GM12878 (cell line): ENCODE data around the gene P3H2. TPM values are rescaled to one million over a fixed set of nuclear protein-coding genes. Genes with fewer than 3 reads are reported as not detected.

Experiments
- ATAC-seq: fragments of 200-7000 bp; cut with Tn5 transposase; 3 replicates; pipeline ENCODE4 v1.9.1; 2020; ENCODE audit warnings: mild to moderate bottlenecking, moderate library complexity
- BruUV-seq: library from RNA; stranded (reverse); fragments of 400-500 nt; replicated peaks from 2 replicates; lab custom pipeline; 2021; lab: Mats Ljungman, UMichigan
- CTCF ChIA-PET: fragments of 300-600 bp; sonication (Branson Sonifier 250); formaldehyde crosslinking; extraction: SDS; loops from one replicate; lab custom pipeline; 2021; ENCODE audit warnings: inconsistent platforms; lab: Yijun Ruan, JAX
- POLR2A ChIA-PET: fragments of 350-600 bp; formaldehyde crosslinking; extraction: SDS; loops from one replicate; lab custom pipeline; 2021; ENCODE audit warnings: inconsistent platforms; lab: Charles Lee
- RAD21 ChIA-PET: fragments of 300-600 bp; sonication (Branson Sonifier 250); formaldehyde crosslinking; loops from one replicate; lab custom pipeline; 2023; ENCODE audit warnings: antibody characterized with exemption; ENCODE audit not compliant: unreplicated experiment; lab: Charles Lee
- SMC1A ChIA-PET: fragments of 300-600 bp; sonication (Branson Sonifier 250); formaldehyde crosslinking; loops from one replicate; lab custom pipeline; 2023; ENCODE audit not compliant: unreplicated experiment, uncharacterized antibody; lab: Charles Lee
- DNase-seq: peaks from one replicate; pipeline ENCODE4 v3.0.0-alpha.2; 2011; ENCODE audit warnings: low read depth, low spot score
- FAIRE-seq: peaks from 3 replicates; lab custom pipeline; 2011; peaks lifted over from hg19 to GRCh38; lab: Jason Lieb, UNC
- H2AFZ ChIP-seq: 2 replicates; pipeline ENCODE4 v1.6.0; 2011; ENCODE audit warnings: low read depth, low read length, control low read depth; ENCODE audit not compliant: control insufficient read depth
- H3K27ac ChIP-seq: 2 replicates; pipeline ENCODE4 v1.5.1; 2011; ENCODE audit warnings: control low read depth; ENCODE audit not compliant: control insufficient read depth, insufficient read depth
- H3K27me3 ChIP-seq, 2 experiments: replicated peaks in 1 of 2; 2 replicates each; pipeline versions ENCODE4 v1.6.0 to v1.6.1; 2011; ENCODE audit warnings: low read length in 1 of 2; ENCODE audit not compliant: control insufficient read depth in 2 of 2, insufficient read depth in 2 of 2
- H3K36me3 ChIP-seq, 2 experiments: 2 replicates each; pipeline ENCODE4 v1.5.1; 2011; ENCODE audit warnings: low read length in 1 of 2; ENCODE audit not compliant: control insufficient read depth in 2 of 2, insufficient read depth in 2 of 2
- H3K4me1 ChIP-seq: 2 replicates; pipeline ENCODE4 v1.6.1; 2011; ENCODE audit warnings: mild to moderate bottlenecking, low read length, moderate library complexity, mixed read lengths; ENCODE audit not compliant: control insufficient read depth, insufficient read depth
- H3K4me2 ChIP-seq: 2 replicates; pipeline ENCODE4 v1.6.0; 2011; ENCODE audit warnings: control low read depth; ENCODE audit not compliant: control insufficient read depth, insufficient read depth
- H3K4me3 ChIP-seq: fragments of 200-600 bp; sonication (generic); 2 replicates; pipeline ENCODE4 v1.5.1; 2016
- H3K79me2 ChIP-seq: 2 replicates; pipeline ENCODE4 v1.6.0; 2011; ENCODE audit warnings: low read length; ENCODE audit not compliant: control insufficient read depth, insufficient read depth
- H3K9ac ChIP-seq: 2 replicates; pipeline ENCODE4 v1.8.0; 2011; ENCODE audit warnings: low read length, control low read depth, mixed read lengths; ENCODE audit not compliant: control insufficient read depth, insufficient read depth
- H3K9me3 ChIP-seq: replicated peaks from 3 replicates; pipeline ENCODE4 v1.5.1; 2011; ENCODE audit warnings: mild to moderate bottlenecking, low read length; ENCODE audit not compliant: control insufficient read depth, insufficient read depth
- H4K20me1 ChIP-seq: 2 replicates; pipeline ENCODE4 v1.6.0; 2011; ENCODE audit not compliant: control insufficient read depth, insufficient read depth
- MEF2B ChIP-seq: fragments of 450-650 bp; IDR thresholded peaks from 2 replicates; pipeline ENCODE4 v1.6.1; 2018; ENCODE audit warnings: mild to moderate bottlenecking, moderate library complexity; ENCODE audit not compliant: partially characterized antibody, poor library complexity, severe bottlenecking
- in situ Hi-C: fragments of 300-500 bp; cut with MboI; formaldehyde crosslinking; loops from 9 replicates; pipeline ENCODE4 v1.14.3; 2018; ENCODE audit warnings: mixed read lengths
- intact Hi-C: fragments of 100-400 bp; cut with micrococcal nuclease; formaldehyde crosslinking; loops from one replicate; pipeline ENCODE4 v1.14.2; 2022; ENCODE audit not compliant: unreplicated experiment
- polyA plus RNA-seq, 11 experiments: library from polyadenylated mRNA; depleted of rRNA in 4 of 11; unstranded in 6 of 11; stranded (reverse) in 5 of 11; fragments of >200 nt; fragmentation: Nextera tagmentation in 4 of 11; fragmentation: Illumina TruSeq in 1 of 11; extraction: Ambion mirVana in 4 of 11; extraction: Trizol in 1 of 11; gene quantifications; 1 replicate in 1 of 11; 2 replicates in 10 of 11; pipeline versions ENCODE4 v1.2.1 to v1.2.3, GENCODE V29; 2011 to 2016; ENCODE audit warnings: inconsistent platforms in 2 of 11, missing spikeins in 2 of 11, low read depth in 1 of 11
- total RNA-seq, 4 experiments: library from RNA; depleted of rRNA in 3 of 4; stranded (reverse); fragments of >200 nt in 3 of 4; fragmentation: Illumina TruSeq in 1 of 4; extraction: Trizol in 1 of 4; gene quantifications; 2 replicates each; pipeline versions ENCODE4 v1.2.1 to v1.2.3, GENCODE V29; 2013 to 2021
- TF ChIP-seq, protein P1 (sequence below): fragments of 450-650 bp; IDR thresholded peaks from 2 replicates; pipeline ENCODE4 v1.6.1; 2016; ENCODE audit warnings: mild to moderate bottlenecking
- TF ChIP-seq, protein P2 (sequence below): fragments of 450-650 bp; IDR thresholded peaks from 2 replicates; pipeline ENCODE4 v1.6.1; 2017; ENCODE audit warnings: mild to moderate bottlenecking, moderate library complexity

Gene P3H2
- total and polyA plus RNA-seq, 10 of the 15 experiments (the other 5 are each of a cell fraction or from before 2014, with no cell fraction given), result 27.0 to 97.6 (median 83.2) TPM

DNA sequence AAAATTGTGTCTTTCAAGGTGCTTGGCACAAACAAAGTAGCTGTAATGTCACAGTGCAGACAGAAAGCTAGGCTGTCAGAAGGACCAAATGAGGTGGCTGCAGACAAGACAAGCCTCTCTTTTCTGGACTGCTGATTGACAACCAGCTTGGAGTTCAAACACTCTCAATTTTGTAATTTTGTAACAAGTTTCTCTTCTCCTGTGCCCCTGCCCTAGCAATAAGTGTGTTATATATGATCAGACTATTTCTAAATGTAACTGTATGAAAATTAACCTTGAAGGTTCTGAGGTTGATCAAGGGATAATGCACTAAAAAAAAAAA is 172.0 kb downstream of the P3H2 start:
- Histone ChIP-seq H3K79me2 (no peaks in the 10 kb centered on the region), H3K36me3 (no peaks in the 10 kb centered on the region), H3K4me2 (0 out of 2 replicates have a peak overlapping the region, but pooled peaks have one; percentile 7), H3K9me3 (no peaks in the 10 kb centered on the region), H3K27ac (no peak overlapping the region), H3K4me1 (peaks cover 3% of the 10 kb centered on the region; the same call in 1 of the 2 replicates), H3K4me3 (no peak overlapping the region), H3K9ac (no peak overlapping the region), H4K20me1 (no peaks in the 10 kb centered on the region), H3K27me3 (no peaks in the 10 kb centered on the region; a peak in 1 of 4 replicates), H2AFZ (peak overlapping the region; percentile 42)
- ChIA-PET RAD21 (interaction anchor here (0.6 to 7.6 kb wide), 42 partner anchors 9 to 785 kb away, joined by 3 to 195 read pairs (median 4); no protein-coding TSS in a partner anchor), CTCF (interaction anchor here (0.6 to 9.2 kb wide), 54 partner anchors 8 to 1198 kb away, joined by 3 to 288 read pairs (median 4); partner anchors contain the start of gene TP63), POLR2A (no interaction called here), SMC1A (interaction anchor here (0.6 to 11.1 kb wide), 52 partner anchors 8 to 1082 kb away, joined by 3 to 213 read pairs (median 4); partner anchors contain the start of gene TP63)
- in situ Hi-C loops, result no loop called here
- intact Hi-C loops, result loop anchor here (1.0 to 10.0 kb wide), 5 partner anchors 261 to 678 kb away; no protein-coding TSS in a partner anchor
- no peak for DNase-seq
- no peak; the same call in 2 of the 3 replicates for ATAC-seq
- no peak for FAIRE-seq
- no peak for TF ChIP-seq MEF2B
- TF ChIP-seq, protein P1, sequence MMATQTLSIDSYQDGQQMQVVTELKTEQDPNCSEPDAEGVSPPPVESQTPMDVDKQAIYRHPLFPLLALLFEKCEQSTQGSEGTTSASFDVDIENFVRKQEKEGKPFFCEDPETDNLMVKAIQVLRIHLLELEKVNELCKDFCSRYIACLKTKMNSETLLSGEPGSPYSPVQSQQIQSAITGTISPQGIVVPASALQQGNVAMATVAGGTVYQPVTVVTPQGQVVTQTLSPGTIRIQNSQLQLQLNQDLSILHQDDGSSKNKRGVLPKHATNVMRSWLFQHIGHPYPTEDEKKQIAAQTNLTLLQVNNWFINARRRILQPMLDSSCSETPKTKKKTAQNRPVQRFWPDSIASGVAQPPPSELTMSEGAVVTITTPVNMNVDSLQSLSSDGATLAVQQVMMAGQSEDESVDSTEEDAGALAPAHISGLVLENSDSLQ, result 0 out of 2 replicates have a peak, but pooled peaks have one; percentile 7
- TF ChIP-seq, protein P2, sequence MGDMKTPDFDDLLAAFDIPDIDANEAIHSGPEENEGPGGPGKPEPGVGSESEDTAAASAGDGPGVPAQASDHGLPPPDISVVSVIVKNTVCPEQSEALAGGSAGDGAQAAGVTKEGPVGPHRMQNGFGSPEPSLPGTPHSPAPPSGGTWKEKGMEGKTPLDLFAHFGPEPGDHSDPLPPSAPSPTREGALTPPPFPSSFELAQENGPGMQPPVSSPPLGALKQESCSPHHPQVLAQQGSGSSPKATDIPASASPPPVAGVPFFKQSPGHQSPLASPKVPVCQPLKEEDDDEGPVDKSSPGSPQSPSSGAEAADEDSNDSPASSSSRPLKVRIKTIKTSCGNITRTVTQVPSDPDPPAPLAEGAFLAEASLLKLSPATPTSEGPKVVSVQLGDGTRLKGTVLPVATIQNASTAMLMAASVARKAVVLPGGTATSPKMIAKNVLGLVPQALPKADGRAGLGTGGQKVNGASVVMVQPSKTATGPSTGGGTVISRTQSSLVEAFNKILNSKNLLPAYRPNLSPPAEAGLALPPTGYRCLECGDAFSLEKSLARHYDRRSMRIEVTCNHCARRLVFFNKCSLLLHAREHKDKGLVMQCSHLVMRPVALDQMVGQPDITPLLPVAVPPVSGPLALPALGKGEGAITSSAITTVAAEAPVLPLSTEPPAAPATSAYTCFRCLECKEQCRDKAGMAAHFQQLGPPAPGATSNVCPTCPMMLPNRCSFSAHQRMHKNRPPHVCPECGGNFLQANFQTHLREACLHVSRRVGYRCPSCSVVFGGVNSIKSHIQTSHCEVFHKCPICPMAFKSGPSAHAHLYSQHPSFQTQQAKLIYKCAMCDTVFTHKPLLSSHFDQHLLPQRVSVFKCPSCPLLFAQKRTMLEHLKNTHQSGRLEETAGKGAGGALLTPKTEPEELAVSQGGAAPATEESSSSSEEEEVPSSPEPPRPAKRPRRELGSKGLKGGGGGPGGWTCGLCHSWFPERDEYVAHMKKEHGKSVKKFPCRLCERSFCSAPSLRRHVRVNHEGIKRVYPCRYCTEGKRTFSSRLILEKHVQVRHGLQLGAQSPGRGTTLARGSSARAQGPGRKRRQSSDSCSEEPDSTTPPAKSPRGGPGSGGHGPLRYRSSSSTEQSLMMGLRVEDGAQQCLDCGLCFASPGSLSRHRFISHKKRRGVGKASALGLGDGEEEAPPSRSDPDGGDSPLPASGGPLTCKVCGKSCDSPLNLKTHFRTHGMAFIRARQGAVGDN, result no peak
- no TSS peak for BruUV-seq
